ENCODE data around the gene SETMAR. TPM values are rescaled to one million over a fixed set of nuclear protein-coding genes. Genes with fewer than 3 reads are reported as not detected.
"Not testable (repeated sequence)": the region's sequence is repeated elsewhere in the genome, so short reads cannot be mapped to it uniquely, and the experiment has no call there.

Gene SETMAR
- total and polyA plus RNA-seq, 3 donors from 2014 or later, result 19.3 to 36.9 (median 31.0) TPM

DNA sequence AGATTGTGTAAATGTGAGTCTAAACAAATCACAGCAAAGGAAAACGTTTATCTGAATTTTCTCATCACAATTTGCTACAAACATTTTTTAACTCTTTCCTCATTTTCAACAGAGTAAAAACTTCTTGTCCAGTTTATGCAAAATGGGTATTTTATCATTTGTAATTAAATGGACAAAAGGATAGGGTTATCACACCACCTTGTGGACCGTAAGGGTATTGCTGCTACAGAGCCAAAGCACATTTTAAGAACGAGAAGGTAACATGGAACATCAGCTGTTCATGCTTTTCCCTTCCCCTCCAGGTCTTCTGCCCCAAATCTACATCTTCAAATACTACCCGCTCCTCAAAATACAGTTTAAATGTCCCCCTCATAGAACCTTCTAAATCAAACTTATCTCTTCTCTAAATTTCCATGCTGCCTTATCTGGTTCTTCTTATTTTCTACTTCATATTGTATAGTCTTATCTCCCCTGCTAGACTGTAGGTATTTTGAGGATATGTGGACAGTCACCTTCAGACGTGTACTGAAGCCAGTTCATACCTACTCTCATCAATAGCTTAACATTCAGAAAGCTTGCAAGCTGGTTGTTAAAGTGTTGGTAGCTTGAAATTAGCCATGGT lies 12.8 kb upstream of the SETMAR start:
- H3K4me3 ChIP-seq, result no peak overlapping the region
- 16 to 29% methylated on average over 5 of the region's 5 CpGs for WGBS, 2 donors
- intact Hi-C loops (cut with DNase I; ENCODE audit: low total_unique reads), result no loop called here
- H3K9me3 ChIP-seq, result no peaks in the 10 kb centered on the region
- H3K27ac ChIP-seq, result no peak overlapping the region
- peaks cover 6% of the 10 kb centered on the region for H3K4me1 ChIP-seq
- DNase-seq, result peak; percentile 76
- no peaks in the 10 kb centered on the region for H3K36me3 ChIP-seq (ENCODE audit: low read depth, missing control alignments)
- no peak for TF ChIP-seq POLR2A (IDR thresholded peaks at IDR 0.05)
- TF ChIP-seq, protein P1, sequence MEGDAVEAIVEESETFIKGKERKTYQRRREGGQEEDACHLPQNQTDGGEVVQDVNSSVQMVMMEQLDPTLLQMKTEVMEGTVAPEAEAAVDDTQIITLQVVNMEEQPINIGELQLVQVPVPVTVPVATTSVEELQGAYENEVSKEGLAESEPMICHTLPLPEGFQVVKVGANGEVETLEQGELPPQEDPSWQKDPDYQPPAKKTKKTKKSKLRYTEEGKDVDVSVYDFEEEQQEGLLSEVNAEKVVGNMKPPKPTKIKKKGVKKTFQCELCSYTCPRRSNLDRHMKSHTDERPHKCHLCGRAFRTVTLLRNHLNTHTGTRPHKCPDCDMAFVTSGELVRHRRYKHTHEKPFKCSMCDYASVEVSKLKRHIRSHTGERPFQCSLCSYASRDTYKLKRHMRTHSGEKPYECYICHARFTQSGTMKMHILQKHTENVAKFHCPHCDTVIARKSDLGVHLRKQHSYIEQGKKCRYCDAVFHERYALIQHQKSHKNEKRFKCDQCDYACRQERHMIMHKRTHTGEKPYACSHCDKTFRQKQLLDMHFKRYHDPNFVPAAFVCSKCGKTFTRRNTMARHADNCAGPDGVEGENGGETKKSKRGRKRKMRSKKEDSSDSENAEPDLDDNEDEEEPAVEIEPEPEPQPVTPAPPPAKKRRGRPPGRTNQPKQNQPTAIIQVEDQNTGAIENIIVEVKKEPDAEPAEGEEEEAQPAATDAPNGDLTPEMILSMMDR (IDR thresholded peaks at IDR 0.05), result peak; percentile 93 to 94 (median 94)
- H3K27me3 ChIP-seq, result no peaks in the 10 kb centered on the region

DNA sequence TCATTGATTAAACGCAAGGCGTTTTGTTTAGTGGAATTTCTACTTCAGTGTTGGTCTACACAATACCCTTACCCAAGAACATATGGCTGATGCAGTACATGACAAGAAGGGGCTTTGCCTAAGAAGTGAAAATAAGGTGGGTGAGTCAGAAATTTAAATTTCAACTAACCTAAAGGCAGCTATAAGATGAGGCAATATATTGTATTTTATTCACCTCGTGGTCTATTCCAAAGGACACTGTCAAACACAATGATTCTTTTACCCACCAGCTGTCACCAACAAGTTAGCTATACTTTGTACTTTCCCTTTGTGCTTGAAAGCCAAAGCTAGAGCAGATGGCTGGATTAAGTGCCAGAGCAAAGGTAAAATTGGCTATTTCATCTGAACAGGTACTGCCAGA lies 10.9 kb upstream of the SETMAR start:
- intact Hi-C loops (cut with DNase I; ENCODE audit: low total_unique reads), result no loop called here
- DNase-seq, result no peak
- no peaks in the 10 kb centered on the region for H3K36me3 ChIP-seq (ENCODE audit: low read depth, missing control alignments)
- no peak overlapping the region for H3K4me3 ChIP-seq
- H3K27me3 ChIP-seq, result no peaks in the 10 kb centered on the region
- no peak for TF ChIP-seq POLR2A (IDR thresholded peaks at IDR 0.05)
- TF ChIP-seq, protein P1 (IDR thresholded peaks at IDR 0.05), result no peak
- H3K27ac ChIP-seq, result no peak overlapping the region
- H3K9me3 ChIP-seq, result no peaks in the 10 kb centered on the region
- 59 to 79% methylated on average over 3 of the region's 3 CpGs for WGBS, 2 donors
- peaks cover 6% of the 10 kb centered on the region for H3K4me1 ChIP-seq

DNA sequence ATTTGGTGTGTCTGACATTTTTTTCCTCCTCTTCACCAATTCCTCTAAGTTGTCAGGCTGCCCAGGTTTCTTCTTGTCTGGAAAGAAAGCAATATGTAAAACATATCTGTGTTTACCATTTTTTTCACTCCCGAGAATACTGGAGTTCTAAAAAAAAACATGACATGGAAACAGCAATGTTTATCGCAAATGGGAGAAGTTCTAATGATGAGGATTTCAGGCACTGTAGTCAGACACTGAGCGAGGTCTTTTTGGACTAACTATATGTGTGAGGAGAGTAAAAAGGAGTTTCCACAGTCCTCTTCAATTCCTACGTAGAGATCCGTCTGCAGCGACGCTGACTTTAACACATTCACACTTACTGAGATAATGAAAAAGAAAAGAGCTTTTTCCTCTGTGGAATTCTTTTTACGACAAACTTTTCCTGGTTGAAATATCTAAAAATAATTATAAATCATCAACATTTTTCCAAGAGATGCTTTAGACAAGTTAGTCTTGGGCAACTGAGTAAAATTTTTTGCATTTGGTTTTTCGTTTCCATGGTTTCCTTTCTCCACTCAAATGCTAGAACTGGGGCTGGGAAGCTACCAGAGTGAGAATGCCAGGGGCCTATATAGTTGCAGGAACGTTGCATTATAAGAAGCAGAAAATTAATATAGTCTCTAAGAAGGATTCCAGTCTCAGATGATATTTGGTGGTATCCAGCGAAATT lies 8.4 kb upstream of the SETMAR start:
- H3K27ac ChIP-seq, result no peak overlapping the region
- H3K36me3 ChIP-seq (ENCODE audit: low read depth, missing control alignments), result no peaks in the 10 kb centered on the region
- no peaks in the 10 kb centered on the region for H3K9me3 ChIP-seq
- intact Hi-C loops (cut with DNase I; ENCODE audit: low total_unique reads), result no loop called here
- H3K4me3 ChIP-seq, result no peak overlapping the region
- TF ChIP-seq, protein P1 (IDR thresholded peaks at IDR 0.05), result no peak
- TF ChIP-seq POLR2A (IDR thresholded peaks at IDR 0.05), result no peak
- 81 to 82% methylated on average over 11 of the region's 11 CpGs for WGBS, 2 donors
- no peak for DNase-seq
- peaks cover 6% of the 10 kb centered on the region for H3K4me1 ChIP-seq
- no peaks in the 10 kb centered on the region for H3K27me3 ChIP-seq

DNA sequence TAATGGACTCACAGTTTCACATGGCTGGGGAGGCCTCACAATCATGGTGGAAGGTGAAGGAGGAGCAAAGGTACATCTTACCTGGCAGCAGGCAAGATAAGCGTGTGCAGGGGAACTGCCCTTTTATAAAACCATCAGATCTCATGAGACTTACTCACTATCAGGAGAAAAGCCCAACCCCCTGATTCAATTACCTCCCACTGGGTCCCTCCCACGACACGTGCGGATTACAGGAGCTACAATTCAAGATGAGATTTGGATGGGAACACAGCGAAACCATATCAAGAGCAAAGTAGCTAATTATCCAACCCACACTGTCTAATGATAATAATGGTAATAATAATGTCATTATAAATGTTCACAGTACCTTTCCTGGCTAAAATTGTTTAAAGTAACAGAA lies 6.7 kb upstream of the SETMAR start:
- H3K9me3 ChIP-seq; intact Hi-C loops (cut with DNase I; ENCODE audit: low total_unique reads): not testable (repeated sequence)
- WGBS, 2 donors, result 70 to 74% methylated on average over 5 of the region's 5 CpGs

DNA sequence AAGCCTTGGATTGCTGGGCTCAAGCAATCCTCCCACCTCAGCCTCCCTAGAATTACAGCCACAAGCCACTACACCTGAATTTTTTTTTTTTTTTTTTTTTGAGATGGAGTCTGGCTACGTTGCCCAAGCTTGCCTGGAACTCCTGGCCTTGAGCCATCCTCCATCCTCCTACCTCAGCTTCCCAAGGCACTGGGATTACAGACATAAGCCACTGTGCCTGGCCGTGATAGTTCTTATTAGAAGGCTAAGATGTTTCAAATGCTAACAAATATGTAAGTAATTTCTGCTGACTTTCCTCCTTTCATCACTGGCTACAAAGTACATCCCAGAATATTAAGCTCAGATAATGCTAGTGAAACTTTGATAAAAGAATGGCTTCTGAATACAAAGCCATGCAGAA lies 5.7 kb upstream of the SETMAR start:
- DNase-seq, result peak; percentile 80
- 63 to 72% methylated on average over 2 of the region's 2 CpGs for WGBS, 2 donors
- Histone ChIP-seq H3K4me3 (no peak overlapping the region), H3K27ac (peak overlapping the region; percentile 59 to 60), H3K9me3 (no peaks in the 10 kb centered on the region), H3K27me3 (no peaks in the 10 kb centered on the region), H3K36me3 (ENCODE audit: low read depth, missing control alignments) (no peaks in the 10 kb centered on the region), H3K4me1 (peaks cover 6% of the 10 kb centered on the region)
- TF ChIP-seq, protein P1 (IDR thresholded peaks at IDR 0.05), result no peak
- no peak for TF ChIP-seq POLR2A (IDR thresholded peaks at IDR 0.05)
- intact Hi-C loops (cut with DNase I; ENCODE audit: low total_unique reads), result no loop called here

More for the DNA sequence above, 6.7 kb upstream of the SETMAR start:
- peak overlapping the region; percentile 25 to 59 for H3K27ac ChIP-seq
- not testable (repeated sequence) for H3K27me3 ChIP-seq; H3K4me3 ChIP-seq; H3K36me3 ChIP-seq (ENCODE audit: low read depth, missing control alignments); H3K4me1 ChIP-seq
- peak; percentile 67 for DNase-seq
